Panc1 (cell line): ENCODE results near the gene SLIT1. TPM values are rescaled to one million over a fixed set of nuclear protein-coding genes. Genes with fewer than 3 reads are reported as not detected.

ENCODE experiments used
- ATAC-seq: fragments of 200-7000 bp; cut with Tn5 transposase; 2 replicates; pipeline ENCODE4 v1.9.1; 2020; ENCODE audit warnings: mild to moderate bottlenecking, moderate library complexity
- BruUV-seq: library from RNA; stranded (reverse); fragments of 400-500 nt; replicated peaks from 2 replicates; lab custom pipeline; 2021; lab: Mats Ljungman, UMichigan
- CTCF ChIA-PET: fragments of 300-600 bp; sonication (Branson Sonifier 250); formaldehyde crosslinking; loops from one replicate; lab custom pipeline; 2022; ENCODE audit warnings: antibody characterized with exemption; lab: Charles Lee
- POLR2A ChIA-PET: fragments of 300-600 bp; sonication (Branson Sonifier 250); formaldehyde crosslinking; loops from one replicate; lab custom pipeline; 2022; ENCODE audit warnings: antibody characterized with exemption; lab: Charles Lee
- DNase-seq: peaks from one replicate; pipeline ENCODE4 v3.0.0-alpha.2; 2010; ENCODE audit warnings: low read depth, low spot score
- H3K27ac ChIP-seq: 2 replicates; pipeline ENCODE4 v1.5.1; 2011; ENCODE audit warnings: mild to moderate bottlenecking, low read length, inconsistent platforms
- H3K27me3 ChIP-seq: fragments of 200-500 bp; sonication (Bioruptor generic); 2 replicates; pipeline ENCODE4 v1.6.0; 2014; ENCODE audit warnings: low read length, inconsistent platforms; ENCODE audit not compliant: control insufficient read depth, insufficient read depth
- H3K36me3 ChIP-seq: fragments of 200-500 bp; sonication (Bioruptor generic); 2 replicates; pipeline ENCODE4 v1.5.1; 2014; ENCODE audit warnings: inconsistent platforms, mild to moderate bottlenecking, low read length, moderate library complexity; ENCODE audit not compliant: control insufficient read depth, insufficient read depth
- H3K4me1 ChIP-seq: 2 replicates; pipeline ENCODE4 v1.5.1; 2011; ENCODE audit warnings: inconsistent platforms, mild to moderate bottlenecking, low read length, moderate library complexity; ENCODE audit not compliant: control insufficient read depth, insufficient read depth
- H3K4me3 ChIP-seq, 2 experiments: 2 replicates each; pipeline ENCODE4 v1.5.1; 2011 to 2012; ENCODE audit warnings: low read depth in 2 of 2, low read length in 2 of 2, mild to moderate bottlenecking in 2 of 2, inconsistent platforms in 1 of 2, moderate library complexity in 1 of 2
- H3K9me3 ChIP-seq: fragments of 200-500 bp; sonication (Bioruptor generic); 2 replicates; pipeline ENCODE4 v1.5.1; 2014; ENCODE audit warnings: low read depth, mild to moderate bottlenecking, inconsistent platforms, low read length, moderate library complexity; ENCODE audit not compliant: control insufficient read depth, insufficient read depth
- CTCF ChIP-seq: fragments of 450-650 bp; IDR thresholded peaks from 2 replicates; pipeline ENCODE4 v1.5.1; 2017; ENCODE audit warnings: mild to moderate bottlenecking
- POLR2AphosphoS5 ChIP-seq: IDR thresholded peaks from 2 replicates; pipeline ENCODE4 v1.6.1; 2012; ENCODE audit warnings: mild to moderate bottlenecking, low read depth, low read length, moderate library complexity
- REST ChIP-seq, 2 experiments: IDR thresholded peaks; 2 replicates each; pipeline ENCODE4 v1.6.1; 2011 to 2012; ENCODE audit warnings: low read depth in 2 of 2, control low read depth in 1 of 2, low read length in 1 of 2, mild to moderate bottlenecking in 1 of 2, moderate library complexity in 1 of 2; ENCODE audit not compliant: insufficient read depth in 1 of 2
- SIN3A ChIP-seq: IDR thresholded peaks from 2 replicates; pipeline ENCODE4 v1.6.1; 2012; ENCODE audit warnings: low read depth, mild to moderate bottlenecking, low read length, moderate library complexity, borderline replicate concordance; ENCODE audit not compliant: insufficient read depth
- TCF7L2 ChIP-seq: IDR thresholded peaks from 2 replicates; pipeline ENCODE4 v1.6.1; 2011; ENCODE audit warnings: mild to moderate bottlenecking, low read depth, low read length, inconsistent platforms
- in situ Hi-C: cut with HindIII; loops from 2 replicates; pipeline ENCODE4 v1.10.0; 2016; ENCODE audit warnings: low sequenced_read_pairs, low pct_unique_long_range_greater_than_20kb
- intact Hi-C: fragments of 100-400 bp; cut with micrococcal nuclease; formaldehyde crosslinking; loops from one replicate; pipeline ENCODE4 v1.10.0; 2022; ENCODE audit not compliant: unreplicated experiment
- total RNA-seq: library from RNA; stranded (reverse); gene quantifications from one replicate; pipeline ENCODE4 v1.2.1, GENCODE V29; 2021; ENCODE audit not compliant: unreplicated experiment

Gene SLIT1
- total RNA-seq, 1 experiment from 2014 or later = 2.6 TPM

- ChIA-PET CTCF (no interaction called here), POLR2A (no interaction called here)
- Histone ChIP-seq H3K4me3 (no peak overlapping the region), H3K36me3 (no peaks in the 10 kb centered on the region), H3K9me3 (no peaks in the 10 kb centered on the region), H3K27me3 (no peaks in the 10 kb centered on the region), H3K27ac (no peak overlapping the region), H3K4me1 (no peaks in the 10 kb centered on the region)
- ATAC-seq (no peak), DNase-seq (no peak)
- no TSS peak for BruUV-seq
- no peak for TF ChIP-seq POLR2AphosphoS5
- TF ChIP-seq CTCF = no peak
- intact Hi-C loops = no loop called here
- in situ Hi-C loops = no loop called here
Measured at GRCh38 chr10:96967847-96968246, 217.9 kb downstream of the SLIT1 start.

- H3K27ac ChIP-seq = no peak overlapping the region
- CTCF ChIA-PET = interaction anchor here (0.7 kb wide), 1 partner anchor 61 kb away, joined by 11 read pairs; no protein-coding TSS in a partner anchor
- ATAC-seq (no peak), DNase-seq (no peak)
- intact Hi-C loops = no loop called here
- H3K36me3 ChIP-seq = no peaks in the 10 kb centered on the region
- no peak overlapping the region for H3K4me3 ChIP-seq
- in situ Hi-C loops = no loop called here
- H3K27me3 ChIP-seq = no peaks in the 10 kb centered on the region
- no peaks in the 10 kb centered on the region for H3K9me3 ChIP-seq
- POLR2A ChIA-PET = interaction anchor here (0.6 kb wide), 1 partner anchor 92 kb away, joined by 3 read pairs; no protein-coding TSS in a partner anchor
- BruUV-seq = no TSS peak
- TF ChIP-seq REST (IDR thresholded peaks at IDR 0.05; ENCODE audit: insufficient read depth in 1 of 2, low read depth in 2 of 2, low read length in 1 of 2) = no peak
- no peak for TF ChIP-seq CTCF
- no peaks in the 10 kb centered on the region for H3K4me1 ChIP-seq
Measured at GRCh38 chr10:96964131-96964530, 221.6 kb downstream of the SLIT1 start.

GRCh38 chr10:96960872-96961271 lies 224.9 kb downstream of the SLIT1 start:
- ATAC-seq (no peak), DNase-seq (no peak)
- no peaks in the 10 kb centered on the region for H3K9me3 ChIP-seq
- H3K27me3 ChIP-seq = no peaks in the 10 kb centered on the region
- ChIA-PET CTCF (no interaction called here), POLR2A (no interaction called here)
- in situ Hi-C loops (no loop called here), intact Hi-C loops (no loop called here)
- H3K4me3 ChIP-seq = no peak overlapping the region
- H3K36me3 ChIP-seq = peaks cover 1% of the 10 kb centered on the region; the same call in 1 of the 2 replicates
- TF ChIP-seq POLR2AphosphoS5 (no peak), REST (IDR thresholded peaks at IDR 0.05; ENCODE audit: insufficient read depth in 1 of 2, low read depth in 2 of 2, low read length in 1 of 2) (no peak), SIN3A (no peak), CTCF (no peak), TCF7L2 (no peak)
- H3K27ac ChIP-seq = no peak overlapping the region
- BruUV-seq = TSS peak; percentile 43
- no peaks in the 10 kb centered on the region for H3K4me1 ChIP-seq
